Measurements from ENCODE around the gene PTPN21.

Gene PTPN21

DNA sequence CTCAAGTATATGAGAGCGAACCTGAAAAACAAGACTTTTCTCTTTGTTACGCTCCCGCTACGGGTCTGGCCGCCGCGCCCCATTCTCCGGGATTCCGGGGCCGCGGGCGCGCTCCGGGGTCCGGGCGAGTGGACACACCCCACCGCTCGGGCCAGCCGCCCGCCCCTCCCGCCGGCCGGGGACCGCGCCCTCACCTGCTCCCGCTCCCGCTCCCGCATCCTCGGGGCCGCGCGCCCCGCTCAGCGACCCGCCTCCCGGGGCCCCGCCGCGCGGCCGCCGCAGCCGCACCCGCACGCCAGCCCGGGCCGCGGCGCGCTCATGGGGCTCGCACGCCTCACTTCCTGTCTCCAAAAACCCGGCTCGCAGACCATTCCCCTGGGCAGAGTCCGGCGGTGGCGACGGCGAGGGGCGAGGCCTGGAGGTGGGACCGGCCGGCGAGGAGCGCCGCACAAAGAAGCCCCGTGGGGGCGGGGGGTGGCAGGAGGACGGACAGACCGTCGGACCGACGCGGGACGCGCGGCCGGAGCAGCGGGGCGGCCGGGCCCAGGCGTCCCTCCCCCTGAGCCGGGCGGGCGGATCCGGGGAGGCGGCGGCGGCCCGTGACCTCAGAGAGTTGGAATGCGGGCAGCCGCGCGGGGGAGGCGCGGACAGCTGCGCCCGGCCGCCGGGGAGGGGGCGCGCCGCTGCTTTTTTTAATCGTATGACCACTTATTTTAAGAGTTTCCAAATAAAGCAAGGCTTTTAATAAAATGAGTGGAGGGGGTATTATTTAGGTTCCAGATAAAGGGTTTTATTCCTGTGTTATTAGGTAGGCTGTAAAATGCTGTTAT is at the start of gene PTPN21:
PTPN21 (minus strand) TSS at position 551 of the 830 bp plus-strand sequence. CDS start 4,590 bp downstream, outside the sequence.
- DNase-seq = no peak

DNA sequence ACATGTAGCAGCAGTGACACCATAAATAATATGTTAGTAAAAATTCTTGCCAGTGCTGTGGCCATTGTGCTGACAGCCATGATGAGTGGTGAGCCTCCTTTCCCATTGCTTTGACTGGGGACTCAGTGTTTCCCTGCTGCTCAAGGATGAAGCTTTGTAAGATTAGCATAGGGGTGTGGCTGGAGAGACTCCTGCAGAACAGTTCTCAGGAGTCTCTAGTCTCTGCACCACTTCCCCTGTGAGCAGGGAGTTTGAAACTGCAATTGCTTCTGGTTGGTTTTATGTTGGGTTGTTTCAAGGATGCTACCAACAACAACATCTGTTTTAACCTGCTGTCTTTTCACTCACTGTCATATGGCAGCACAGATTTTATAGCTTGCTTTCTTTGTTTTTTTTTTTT is 49.4 kb upstream of the PTPN21 start:
- no peak for DNase-seq

DNA sequence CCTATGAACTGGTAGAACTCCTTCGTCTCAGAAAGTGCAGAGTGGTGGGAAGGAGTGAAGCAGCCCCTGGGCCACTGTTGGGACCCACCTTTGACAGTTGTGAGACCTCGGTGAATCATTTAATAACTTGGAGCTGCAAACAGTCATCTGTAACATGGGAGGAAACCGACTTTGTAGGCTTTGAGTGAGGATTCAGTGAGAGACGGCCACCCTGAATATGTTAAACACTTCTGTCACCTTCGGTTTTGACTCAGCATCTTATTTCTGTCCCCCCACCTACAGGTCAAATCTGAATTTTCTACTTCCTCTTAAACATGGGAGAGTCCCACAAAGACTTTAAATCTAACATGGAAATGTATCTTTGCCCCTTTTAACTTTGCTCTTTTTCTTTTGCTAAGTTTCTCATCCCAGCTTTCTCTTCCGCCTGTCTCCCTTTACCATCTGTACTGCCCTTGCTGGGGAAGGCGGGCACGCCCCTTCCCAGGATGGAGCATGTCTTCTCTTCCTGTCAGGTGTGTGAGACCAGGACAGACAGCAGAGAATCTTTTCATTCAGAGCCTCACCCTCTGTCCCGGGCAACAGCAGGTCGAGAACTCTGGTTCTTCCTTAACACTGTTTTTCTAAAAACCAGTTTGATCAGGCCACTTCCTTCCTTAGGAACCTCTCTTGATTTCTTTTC is 45.1 kb upstream of the PTPN21 start:
- peak in 1 of 4 experiments; percentile 3 for DNase-seq

DNA sequence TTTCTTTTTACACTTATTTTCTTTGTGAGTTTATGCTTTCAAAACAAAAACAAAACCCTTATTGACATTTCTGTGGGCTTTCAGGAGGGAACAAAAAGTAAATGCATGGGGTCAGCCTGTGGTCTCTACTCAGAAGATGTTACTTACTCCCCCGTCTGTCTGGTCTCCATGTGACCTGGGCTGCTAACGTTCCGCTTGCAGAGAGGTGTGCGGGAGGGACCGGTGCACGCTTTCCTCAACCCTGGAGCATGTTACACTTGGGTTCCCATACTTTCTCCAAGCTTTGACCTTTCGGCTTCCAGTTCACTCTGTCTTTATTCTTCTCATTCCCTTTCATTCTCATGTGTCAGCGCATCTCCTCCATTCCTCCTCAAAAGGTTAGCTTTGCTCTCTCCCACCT is 44.5 kb upstream of the PTPN21 start:
- DNase-seq = no peak

DNA sequence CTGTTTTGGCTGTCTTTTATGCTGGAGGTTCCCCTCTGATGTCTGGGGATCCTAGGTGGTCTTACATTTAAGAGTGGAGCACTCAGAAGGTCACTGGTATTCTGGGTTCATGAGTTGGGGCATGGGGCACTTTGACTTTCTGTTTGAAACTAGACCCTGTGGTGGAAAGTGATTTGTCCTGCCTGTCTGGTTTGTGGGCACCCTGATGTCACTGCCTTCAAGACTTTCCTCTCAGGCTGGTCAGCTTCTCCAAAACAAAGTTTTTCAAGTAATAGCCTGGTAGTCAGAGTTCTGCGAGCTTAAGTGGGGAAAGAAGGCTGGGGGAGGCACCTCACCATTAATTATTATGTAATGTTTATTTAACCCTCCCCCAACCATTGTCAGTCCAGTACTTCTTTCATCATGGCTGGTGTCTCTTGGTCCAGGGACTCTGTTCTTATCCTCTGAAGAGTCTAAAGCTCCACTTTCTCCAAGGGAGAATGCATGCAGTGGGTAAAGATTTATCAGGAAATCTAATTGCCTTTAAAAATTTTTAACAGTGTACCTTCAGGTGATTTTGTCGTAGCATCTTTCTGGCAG is 43.4 kb upstream of the PTPN21 start:
- DNase-seq = no peak

DNA sequence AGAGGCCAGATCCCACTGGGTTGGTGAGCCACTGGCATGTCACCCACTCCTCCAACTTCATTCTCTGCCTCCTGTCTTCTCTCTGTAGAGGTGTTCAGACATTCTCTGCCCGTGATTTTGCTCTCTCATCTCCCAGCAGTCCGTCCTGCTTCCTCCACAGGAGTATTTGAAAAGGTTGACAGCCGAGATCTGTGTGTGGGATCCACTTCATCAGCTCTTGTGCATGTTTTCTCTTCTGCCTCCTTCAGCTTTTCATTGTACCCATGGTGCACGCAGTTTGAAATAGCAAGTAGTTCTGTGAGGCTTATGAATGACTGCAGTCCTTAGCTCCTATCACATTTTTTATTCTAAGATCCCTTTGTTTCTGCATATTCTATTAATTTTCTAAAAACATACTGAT is 42.8 kb upstream of the PTPN21 start:
- no peak for DNase-seq

DNA sequence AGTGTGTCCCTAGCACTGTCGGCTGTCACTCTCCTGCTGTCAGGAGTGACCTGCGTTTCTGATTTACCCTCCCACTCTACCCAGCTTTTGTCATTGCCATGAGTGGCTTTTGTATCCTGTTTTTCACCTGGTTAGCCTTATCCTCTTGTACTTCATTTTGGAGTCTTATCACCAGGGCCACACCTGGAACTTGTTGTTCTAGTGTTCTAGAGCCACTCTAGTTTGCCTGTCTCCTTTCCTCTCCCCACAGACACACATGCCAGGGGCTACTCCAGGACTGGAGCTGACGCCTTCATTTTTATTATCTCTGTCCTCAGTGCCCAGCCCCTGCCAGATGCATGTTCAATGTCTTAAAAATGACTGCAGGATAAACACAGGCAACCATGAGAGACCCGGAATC is 42.2 kb upstream of the PTPN21 start:
- no peak for DNase-seq

DNA sequence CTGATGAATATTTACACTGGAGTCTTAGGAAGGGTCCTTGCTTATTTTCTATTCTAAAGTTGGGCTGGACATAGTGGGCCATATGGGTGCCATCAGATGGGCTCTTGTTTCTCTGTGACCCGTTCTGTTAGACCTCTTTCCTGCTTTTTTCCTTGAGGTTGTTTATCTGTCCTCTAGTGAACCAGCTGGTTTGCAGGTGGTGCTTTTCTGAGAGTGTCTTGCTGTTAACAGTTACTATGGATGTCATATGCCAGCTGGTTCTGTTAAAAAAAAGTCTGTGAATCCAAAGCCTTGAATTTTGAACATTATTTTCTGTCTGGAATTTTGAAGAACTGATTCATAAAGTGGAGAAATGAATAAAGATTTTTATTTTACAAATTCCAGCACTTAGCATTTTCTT is 37.2 kb upstream of the PTPN21 start:
- no peak for DNase-seq

DNA sequence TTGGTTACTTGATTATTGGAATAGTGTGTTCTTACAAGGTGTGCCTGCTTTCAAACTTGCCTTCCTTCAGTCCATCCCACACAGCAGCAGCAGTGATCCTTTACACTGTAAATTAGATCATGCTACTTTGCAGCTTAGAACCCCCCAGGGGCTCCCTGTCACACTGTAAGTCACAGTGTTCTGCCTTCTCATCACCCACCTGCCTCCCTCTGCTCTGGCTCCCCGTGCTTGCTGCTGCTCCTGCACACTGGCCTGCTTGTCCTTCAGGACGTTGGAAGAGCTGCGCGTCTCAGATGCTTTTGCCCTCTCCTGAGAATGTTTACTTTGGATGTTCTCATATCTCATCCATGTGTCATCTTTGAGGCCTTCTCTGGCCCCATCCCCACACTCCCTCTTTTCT is 35.4 kb upstream of the PTPN21 start:
- DNase-seq = no peak

DNA sequence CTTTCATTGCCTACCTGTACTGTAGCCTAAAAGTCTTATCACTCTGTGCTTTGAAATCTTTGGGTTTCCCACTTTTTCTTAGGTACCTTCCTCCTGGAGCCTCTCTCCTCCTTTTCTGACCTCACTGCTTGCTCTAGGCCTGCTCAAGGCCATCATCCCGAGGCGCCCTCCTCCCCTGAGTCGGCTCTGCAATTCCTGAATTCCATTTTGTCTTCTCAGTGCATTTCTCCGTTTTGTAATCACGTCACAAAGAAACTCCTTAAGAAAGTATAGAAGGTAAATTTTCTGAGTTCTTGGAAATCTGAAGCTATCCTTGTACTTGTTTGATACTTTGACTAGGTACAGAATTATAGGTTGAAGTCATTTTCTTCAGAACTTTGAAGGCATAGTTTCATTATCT is 33.3 kb upstream of the PTPN21 start:
- no peak for DNase-seq

DNA sequence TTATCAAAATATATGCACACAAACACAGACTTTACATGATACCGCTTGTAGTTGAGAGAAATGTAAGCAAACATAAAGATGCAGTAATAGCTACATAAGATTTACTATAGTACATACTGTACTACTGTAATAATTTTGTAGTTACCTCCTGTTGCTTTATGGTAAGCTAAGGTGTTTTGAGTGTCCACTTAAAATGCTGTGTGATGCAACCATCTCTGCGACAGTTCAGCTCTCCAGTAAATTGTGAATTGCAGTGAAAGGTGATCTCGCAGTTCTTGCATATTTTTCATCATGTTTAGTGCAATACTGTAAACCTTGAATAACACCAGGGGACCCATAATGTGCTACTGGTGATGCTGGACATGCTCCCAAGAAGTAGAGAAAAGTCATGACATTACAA is 29.6 kb upstream of the PTPN21 start:
- no peak for DNase-seq

DNA sequence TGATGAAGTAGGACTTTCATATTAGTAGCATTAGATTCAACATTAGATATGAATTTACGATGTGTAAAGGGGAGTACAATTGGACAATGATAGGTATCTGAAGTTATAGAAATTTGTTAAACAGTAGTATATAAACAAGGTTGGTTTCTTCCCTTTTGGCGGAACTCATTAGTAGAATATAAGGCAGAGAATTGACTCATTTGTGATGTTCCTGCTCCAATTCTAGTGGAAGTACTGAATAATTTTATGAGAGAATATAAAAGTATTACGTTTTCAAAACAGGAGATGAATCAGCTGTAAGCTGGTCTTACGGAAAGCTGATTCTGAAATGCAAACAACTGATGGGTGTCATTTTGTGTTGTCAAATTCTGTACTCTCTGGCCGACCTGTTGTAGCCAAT is 21.4 kb upstream of the PTPN21 start:
- no peak for DNase-seq

DNA sequence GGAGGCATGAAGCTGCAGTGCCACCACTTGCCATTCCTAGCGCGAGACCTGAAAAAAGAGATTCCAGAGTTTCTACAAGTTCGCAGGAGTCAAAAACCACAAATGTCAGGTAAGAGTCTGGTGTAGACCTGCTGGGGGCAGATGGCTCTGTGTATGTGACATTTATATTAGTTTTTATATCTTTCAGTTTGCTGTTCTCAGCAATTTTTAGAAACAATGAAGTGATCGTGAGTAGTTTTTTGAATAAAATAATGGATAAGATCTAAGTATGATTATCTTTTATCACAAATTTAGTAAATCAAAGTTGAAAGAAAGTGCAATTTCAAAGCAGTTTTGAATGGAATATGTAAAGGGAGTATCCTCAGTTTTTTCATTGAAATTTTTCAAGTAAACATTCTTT is 17.3 kb upstream of the PTPN21 start:
- no peak for DNase-seq

DNA sequence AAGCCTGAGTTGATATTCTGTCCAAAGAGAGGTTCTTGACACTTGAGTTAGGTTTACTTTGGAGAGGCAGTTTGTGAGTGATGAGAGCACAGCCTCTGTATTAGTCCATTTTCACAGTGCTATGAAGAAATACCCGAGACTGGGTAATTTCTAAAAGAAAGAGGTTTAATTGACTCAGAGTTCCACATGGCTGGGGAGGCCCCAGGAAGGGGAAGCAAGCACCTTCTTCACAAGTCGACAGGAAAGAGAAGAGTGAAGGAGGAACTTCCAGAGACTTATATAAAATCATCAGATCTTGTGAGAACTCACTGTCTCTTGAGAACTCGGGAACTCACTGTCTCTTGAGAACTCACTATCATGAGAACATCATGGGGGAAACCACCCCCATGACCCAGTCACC is 13.4 kb upstream of the PTPN21 start:
- no peak for DNase-seq

DNA sequence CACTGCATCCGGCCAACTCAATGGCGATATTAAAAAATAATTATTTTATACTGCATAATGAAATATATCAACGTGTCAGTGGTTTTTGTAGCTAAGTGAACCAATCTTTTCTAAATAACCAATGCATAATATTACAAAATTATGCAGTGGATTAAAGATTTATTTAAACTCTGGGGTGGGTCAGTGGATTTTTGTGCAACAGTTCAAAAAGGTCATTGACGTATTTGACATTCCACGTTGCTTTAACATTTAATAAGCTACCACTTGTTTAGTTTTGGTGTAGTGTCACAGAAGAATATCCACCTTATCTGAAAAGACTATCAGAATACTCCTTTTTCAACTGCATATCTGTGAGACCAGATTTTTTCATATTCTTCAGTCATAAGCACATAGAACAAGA is 10.6 kb upstream of the PTPN21 start:
- DNase-seq = no peak

DNA sequence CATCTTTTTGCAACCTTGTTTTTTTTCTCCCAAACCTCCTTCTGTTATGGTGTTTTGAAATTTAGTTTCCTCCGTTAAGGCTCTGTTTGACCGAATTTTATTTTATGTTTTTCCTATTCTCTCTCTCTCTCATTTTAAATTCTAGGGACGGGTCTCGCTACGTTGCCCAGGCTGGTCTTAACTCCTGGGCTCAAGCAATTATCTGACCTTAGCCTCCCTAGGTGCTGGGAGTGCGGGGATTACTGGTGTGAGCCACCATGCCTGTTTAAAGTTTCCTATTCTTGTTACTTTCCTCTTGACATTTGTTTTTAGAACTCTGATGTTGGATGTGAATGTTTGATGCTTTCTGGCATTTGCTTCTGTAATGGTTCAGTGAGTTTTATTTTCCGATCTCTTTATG is 9.0 kb upstream of the PTPN21 start:
- no peak for DNase-seq

DNA sequence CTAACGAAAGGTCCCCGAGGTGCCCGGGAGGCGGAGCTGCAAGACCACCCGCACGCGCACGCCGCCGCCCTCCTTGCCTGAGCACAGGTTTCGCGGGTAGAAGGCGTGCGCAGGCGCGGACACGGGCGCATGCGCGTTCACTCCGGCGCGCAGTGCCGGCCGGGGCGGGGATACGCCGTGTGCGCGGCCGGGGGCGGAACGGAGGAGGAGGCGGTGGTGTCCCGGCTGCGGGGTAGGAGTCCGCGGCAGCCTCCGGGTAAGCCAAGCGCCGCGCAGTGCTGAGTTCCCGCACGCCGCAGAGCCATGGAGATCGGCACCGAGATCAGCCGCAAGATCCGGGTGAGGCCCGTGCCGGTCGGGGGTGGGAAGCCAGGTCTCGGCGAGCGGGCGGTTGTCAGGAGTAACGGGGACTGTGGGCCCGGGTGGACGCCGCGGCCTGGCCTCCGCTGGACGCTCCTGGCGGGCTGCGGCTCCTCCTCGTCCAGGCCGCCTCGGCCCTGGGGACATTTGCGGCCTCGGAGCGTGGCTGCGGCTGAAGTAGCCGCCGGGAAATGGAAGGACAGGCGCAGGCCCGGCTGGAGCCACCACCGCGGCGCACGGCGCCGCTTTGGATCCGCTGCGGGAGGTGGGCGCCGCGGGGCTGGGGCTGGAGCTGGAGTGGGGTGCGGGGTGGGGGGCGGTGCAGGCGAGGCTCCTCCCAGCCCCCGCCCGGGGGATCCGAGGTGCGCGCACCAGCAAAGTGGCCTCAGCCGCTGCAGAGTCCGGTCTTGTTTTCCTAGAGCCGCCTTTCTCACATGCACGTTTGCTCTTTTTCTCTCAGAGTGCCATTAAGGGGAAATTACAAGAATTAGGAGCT is 8.3 kb upstream of the PTPN21 start, which contains the start of gene ZC3H14:
ZC3H14 (plus strand) TSS at position 207 of the 856 bp plus-strand sequence; CDS start at position 304, 97 bp downstream.
- peak; percentile 71 to 78 (median 75) for DNase-seq

DNA sequence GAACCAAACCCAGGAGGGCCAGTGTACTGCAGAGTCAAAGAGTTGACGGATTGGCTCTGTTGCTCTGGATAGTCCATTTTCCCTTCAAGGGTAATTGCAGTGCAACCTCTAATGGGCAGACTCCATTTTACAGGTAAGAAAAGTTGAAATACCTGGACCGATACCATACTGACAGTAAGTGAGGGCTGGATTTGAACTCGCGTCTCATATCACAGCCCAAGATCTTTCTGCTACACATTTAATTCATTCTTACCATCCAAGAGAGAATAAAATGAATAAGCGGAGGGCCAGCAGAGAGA is 7.7 kb upstream of the PTPN21 start:
- no peak for DNase-seq

DNA sequence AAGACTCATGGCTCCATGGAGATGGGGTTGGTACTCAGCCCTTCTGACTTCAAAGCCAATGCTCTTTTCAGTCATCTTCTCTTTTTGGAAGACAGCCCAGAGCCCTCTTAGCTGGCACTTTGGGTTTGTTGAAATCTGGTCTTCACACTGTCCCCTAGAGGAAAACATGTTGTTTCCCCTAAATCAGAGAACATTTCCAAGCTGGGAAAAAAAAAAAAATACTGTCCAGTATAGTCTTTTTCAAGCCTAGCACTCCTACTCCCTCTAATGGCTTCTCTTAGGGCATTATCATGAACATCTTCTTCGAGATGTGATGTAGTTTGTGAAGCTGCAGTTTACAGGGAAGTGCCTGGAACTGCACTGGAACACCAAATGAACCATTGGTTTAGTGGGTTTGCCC is 5.0 kb upstream of the PTPN21 start:
- no peak for DNase-seq

DNA sequence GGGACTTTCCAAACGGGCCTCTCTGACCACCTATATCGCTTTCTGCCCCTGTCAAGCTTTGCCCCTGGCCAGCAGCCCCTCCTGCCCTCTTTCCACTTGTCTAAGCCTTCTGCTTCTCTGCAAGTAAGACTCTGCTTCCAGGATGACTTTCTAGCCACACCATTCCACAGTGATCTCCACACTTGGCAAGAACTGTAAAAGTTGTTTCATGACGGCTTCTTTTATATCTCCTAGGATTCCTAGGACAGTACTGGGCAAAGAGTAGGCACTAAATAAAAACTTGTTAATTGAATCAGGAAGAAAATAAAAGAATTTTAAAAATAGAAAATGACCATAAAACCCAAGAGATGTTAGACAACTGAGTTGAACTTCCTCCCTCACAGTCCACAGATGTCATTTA is 1.8 kb upstream of the PTPN21 start:
- DNase-seq = no peak

DNA sequence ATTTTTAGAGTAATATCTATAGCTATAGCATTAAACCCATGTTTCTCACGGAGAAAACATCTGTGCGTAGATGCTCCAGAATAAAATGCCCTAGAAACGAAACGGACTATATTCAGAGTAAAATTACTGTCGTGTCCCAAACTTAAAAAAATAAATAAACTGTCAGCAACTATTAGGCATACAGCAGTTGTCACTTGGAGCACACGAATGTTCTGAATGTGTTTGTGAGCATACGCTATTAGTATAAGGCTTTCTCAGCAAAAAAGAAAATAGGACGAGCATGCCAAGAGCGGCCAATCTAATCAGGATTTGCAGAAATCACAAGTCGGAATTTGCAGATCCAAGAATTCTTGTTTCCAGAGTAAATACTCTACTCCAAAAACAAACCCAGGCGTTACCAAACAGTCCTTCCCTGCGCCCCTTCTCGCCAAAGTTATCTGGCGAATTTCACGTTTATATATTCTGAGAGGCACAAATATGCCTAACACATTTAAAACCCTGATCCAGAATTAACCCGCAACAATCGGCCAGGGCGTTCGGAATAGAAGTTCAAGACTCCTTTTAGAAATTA is 836 bp downstream of the PTPN21 start:
- no peak for DNase-seq

DNA sequence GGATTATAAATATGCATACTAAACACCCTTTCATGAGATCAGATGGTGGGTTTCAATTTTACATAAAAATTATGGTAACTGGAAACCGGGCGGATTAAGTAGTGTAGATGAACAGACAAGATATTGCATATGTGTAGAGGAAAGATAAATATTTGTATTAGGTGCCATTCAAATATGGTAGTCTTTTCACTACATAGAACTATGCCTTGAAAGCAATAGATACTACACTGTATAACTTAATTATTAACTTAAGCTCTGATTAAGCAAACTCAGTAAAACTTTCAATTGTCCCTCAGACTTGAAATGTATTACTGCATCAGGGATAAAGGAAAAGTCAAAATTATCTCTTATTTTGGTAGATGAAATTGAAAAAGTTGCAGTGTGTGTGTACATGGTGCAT is 1.9 kb downstream of the PTPN21 start:
- DNase-seq = no peak

DNA sequence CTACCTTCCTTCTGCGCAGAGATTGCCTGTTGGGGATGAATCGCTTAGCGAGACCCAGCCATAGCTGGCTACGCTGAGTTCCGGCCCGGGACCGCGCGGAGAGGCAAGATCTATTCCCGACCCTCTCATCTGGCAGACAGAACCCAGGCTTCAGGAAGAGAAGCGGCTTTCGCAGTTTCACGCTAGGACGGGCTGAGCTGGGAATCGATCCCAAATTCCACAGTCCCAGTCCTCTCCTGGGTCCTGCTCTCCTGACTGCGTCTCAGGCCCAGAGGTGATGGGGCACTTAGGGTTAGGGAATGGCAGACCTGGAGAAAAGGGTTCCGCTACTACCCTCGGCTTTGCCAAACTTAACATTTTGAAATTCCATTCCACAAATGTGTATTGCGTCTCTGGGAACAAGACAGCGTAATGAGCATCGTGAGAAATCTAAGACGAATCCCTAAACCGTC is 2.8 kb downstream of the PTPN21 start:
- DNase-seq = no peak
